ENCODE results near the gene ANKRD11.

DNA sequence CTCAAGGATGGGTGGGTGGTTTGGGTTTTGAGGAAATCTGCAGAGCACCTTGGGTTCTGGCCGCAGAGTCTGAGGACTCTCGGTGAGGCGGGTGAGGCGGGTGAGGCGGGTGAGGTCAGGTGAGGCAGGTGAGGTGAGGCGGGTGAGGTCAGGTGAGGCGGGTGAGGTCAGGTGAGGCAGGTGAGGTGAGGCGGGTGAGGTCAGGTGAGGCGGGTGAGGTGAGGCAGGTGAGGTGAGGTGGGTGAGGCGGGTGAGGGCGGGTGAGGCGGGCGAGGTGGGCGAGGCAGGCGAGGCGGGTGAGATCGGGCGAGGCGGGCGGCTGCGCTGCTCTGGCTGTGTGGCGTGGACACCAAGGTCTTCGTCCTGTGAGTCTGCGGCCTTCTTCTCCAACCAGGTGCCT lies 46.0 kb upstream of the ANKRD11 start:
- TF ChIP-seq, protein P1, sequence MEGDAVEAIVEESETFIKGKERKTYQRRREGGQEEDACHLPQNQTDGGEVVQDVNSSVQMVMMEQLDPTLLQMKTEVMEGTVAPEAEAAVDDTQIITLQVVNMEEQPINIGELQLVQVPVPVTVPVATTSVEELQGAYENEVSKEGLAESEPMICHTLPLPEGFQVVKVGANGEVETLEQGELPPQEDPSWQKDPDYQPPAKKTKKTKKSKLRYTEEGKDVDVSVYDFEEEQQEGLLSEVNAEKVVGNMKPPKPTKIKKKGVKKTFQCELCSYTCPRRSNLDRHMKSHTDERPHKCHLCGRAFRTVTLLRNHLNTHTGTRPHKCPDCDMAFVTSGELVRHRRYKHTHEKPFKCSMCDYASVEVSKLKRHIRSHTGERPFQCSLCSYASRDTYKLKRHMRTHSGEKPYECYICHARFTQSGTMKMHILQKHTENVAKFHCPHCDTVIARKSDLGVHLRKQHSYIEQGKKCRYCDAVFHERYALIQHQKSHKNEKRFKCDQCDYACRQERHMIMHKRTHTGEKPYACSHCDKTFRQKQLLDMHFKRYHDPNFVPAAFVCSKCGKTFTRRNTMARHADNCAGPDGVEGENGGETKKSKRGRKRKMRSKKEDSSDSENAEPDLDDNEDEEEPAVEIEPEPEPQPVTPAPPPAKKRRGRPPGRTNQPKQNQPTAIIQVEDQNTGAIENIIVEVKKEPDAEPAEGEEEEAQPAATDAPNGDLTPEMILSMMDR (IDR thresholded peaks at IDR 0.05), result no peak
- TF ChIP-seq EP300 (IDR thresholded peaks at IDR 0.05), result no peak
